T-cell (primary cell): ENCODE results near the gene DDX50. TPM values are rescaled to one million over a fixed set of nuclear protein-coding genes. Genes with fewer than 3 reads are reported as not detected.

Source experiments
- ATAC-seq, 4 experiments: fragments of 200-7000 bp in 3 of 4; fragments of 150-1000 bp in 1 of 4; cut with Tn5 transposase; replicated peaks in 1 of 4; 1 replicate in 3 of 4; 2 replicates in 1 of 4; pipeline ENCODE4 v1.10.0; 2021; ENCODE audit warnings: moderate library complexity in 3 of 4, mild to moderate bottlenecking in 2 of 4, moderate number of reproducible peaks in 1 of 4
- CTCF ChIA-PET, 2 donors: fragments of 300-600 bp; sonication (Branson Sonifier 250); formaldehyde crosslinking; loops; one replicate each; lab custom pipeline; 2022; ENCODE audit warnings: antibody characterized with exemption in 2 of 2; lab: Charles Lee
- POLR2A ChIA-PET, 2 donors: fragments of 300-600 bp; sonication (Branson Sonifier 250); formaldehyde crosslinking; loops; one replicate each; lab custom pipeline; 2022; ENCODE audit warnings: antibody characterized with exemption in 2 of 2; lab: Charles Lee
- DNase-seq, 35 experiments: peaks; one replicate each; pipeline versions ENCODE4 v3.0.0 to v3.0.0-alpha.2; 2013 to 2023
- H3K27ac ChIP-seq: one replicate; pipeline ENCODE4 v1.5.1; 2013; ENCODE audit warnings: low read length
- H3K27me3 ChIP-seq, 2 experiments: replicated peaks in 1 of 2; 1 replicate in 1 of 2; 2 replicates in 1 of 2; pipeline versions ENCODE4 v1.6.1 to v1.7.0; 2013; ENCODE audit warnings: low read length in 1 of 2, mixed read lengths in 1 of 2; ENCODE audit not compliant: control insufficient read depth in 2 of 2, insufficient read depth in 2 of 2; ENCODE audit errors: extremely low read depth in 1 of 2
- H3K36me3 ChIP-seq, 2 donors: 1 replicate in 1 of 2; 2 replicates in 1 of 2; pipeline versions ENCODE4 v1.6.1 to v1.7.0; 2013; ENCODE audit warnings: low read length in 1 of 2; ENCODE audit not compliant: control insufficient read depth in 2 of 2, insufficient read depth in 1 of 2; ENCODE audit errors: extremely low read depth in 1 of 2
- H3K4me1 ChIP-seq, 2 experiments: 1 replicate in 1 of 2; 2 replicates in 1 of 2; pipeline versions ENCODE4 v1.6.1 to v1.7.0; 2013; ENCODE audit warnings: low read length in 2 of 2, mixed read lengths in 1 of 2; ENCODE audit not compliant: insufficient read depth in 2 of 2, control insufficient read depth in 1 of 2; ENCODE audit errors: extremely low read depth in 1 of 2
- H3K4me3 ChIP-seq, 2 donors: 1 replicate in 1 of 2; 2 replicates in 1 of 2; pipeline versions ENCODE4 v1.5.1 to v1.7.0; 2013; ENCODE audit warnings: mild to moderate bottlenecking in 2 of 2, low read length in 1 of 2, moderate library complexity in 1 of 2; ENCODE audit not compliant: control insufficient read depth in 1 of 2; ENCODE audit errors: extremely low read depth in 1 of 2
- H3K9me3 ChIP-seq: 2 replicates; pipeline ENCODE4 v1.7.0; 2013
- H3K27ac Mint-ChIP-seq, 2 donors: one replicate each; pipeline ENCODE4 v1.8.0; 2020 to 2021; ENCODE audit warnings: mild to moderate bottlenecking in 2 of 2, mixed read lengths in 2 of 2
- H3K27me3 Mint-ChIP-seq, 2 donors: one replicate each; pipeline ENCODE4 v1.8.0; 2021 to 2022; ENCODE audit warnings: mixed read lengths in 2 of 2
- H3K36me3 Mint-ChIP-seq: one replicate; pipeline ENCODE4 v1.8.0; 2021; ENCODE audit warnings: mixed read lengths
- H3K4me1 Mint-ChIP-seq, 3 donors: one replicate each; pipeline ENCODE4 v1.8.0; 2020 to 2022; ENCODE audit warnings: mixed read lengths in 3 of 3, mild to moderate bottlenecking in 1 of 3
- H3K4me3 Mint-ChIP-seq, 3 donors: one replicate each; pipeline ENCODE4 v1.8.0; 2020 to 2022; ENCODE audit warnings: mild to moderate bottlenecking in 3 of 3, mixed read lengths in 3 of 3, moderate library complexity in 3 of 3
- H3K9me3 Mint-ChIP-seq, 3 donors: one replicate each; pipeline ENCODE4 v1.8.0; 2020 to 2022; ENCODE audit warnings: mixed read lengths in 3 of 3
- WGBS: methylation state at CpG from one replicate; pipeline ENCODE4 v1.1.5; 2013; ENCODE audit warnings: missing lambda C conversion rate; ENCODE audit not compliant: insufficient coverage; 5-methylcytosine and 5-hydroxymethylcytosine counted together
- total RNA-seq, 35 experiments: library from RNA in 6 of 35; stranded (reverse) in 6 of 35; fragments of 120-200 nt in 1 of 35; gene quantifications; one replicate each; pipeline versions ENCODE4 v1.2.1 to v1.2.4 and lab custom pipeline; 2013 to 2026

DDX50 gene
- total RNA-seq, 5 donors from 2014 or later (not counting 1 experiment from before 2014, with no cell fraction given) = 31.0 to 42.3 (median 40.8) TPM

GRCh38 chr10:68897336-68897741 is 3.8 kb upstream of the DDX50 start:
- Mint-ChIP-seq H3K27ac (no peak overlapping the region), H3K36me3 (no peaks in the 10 kb centered on the region), H3K4me1 (peaks cover 15 to 22% (median 16%) of the 10 kb centered on the region in 3 donors), H3K4me3 (no peak overlapping the region), H3K9me3 (no peaks in the 10 kb centered on the region), H3K27me3 (peaks cover 0 to 2% of the 10 kb centered on the region in 2 donors)
- no peaks in the 10 kb centered on the region for H3K9me3 ChIP-seq
- no peaks in the 10 kb centered on the region for H3K36me3 ChIP-seq
- ChIA-PET CTCF (interaction anchor here (0.6 to 1.2 kb wide), 5 partner anchors 28 to 922 kb away, joined by 3 read pairs; no protein-coding TSS in a partner anchor), POLR2A (interaction anchor here in 1 of 2 donors (0.6 kb wide), 1 partner anchor 998 kb away, joined by 3 read pairs; no protein-coding TSS in a partner anchor)
- DNase-seq = peak in 19 of 35 experiments; percentile 3 to 68 (median 13)
- H3K27me3 ChIP-seq = no peaks in the 10 kb centered on the region
- ATAC-seq = no peak
- no CpG with 5 or more reads among the region's 3 CpGs for WGBS
- no peak overlapping the region for H3K4me3 ChIP-seq
- H3K27ac ChIP-seq = no peak overlapping the region
- H3K4me1 ChIP-seq = peaks cover 4 to 17% of the 10 kb centered on the region in 2 experiments

DNA sequence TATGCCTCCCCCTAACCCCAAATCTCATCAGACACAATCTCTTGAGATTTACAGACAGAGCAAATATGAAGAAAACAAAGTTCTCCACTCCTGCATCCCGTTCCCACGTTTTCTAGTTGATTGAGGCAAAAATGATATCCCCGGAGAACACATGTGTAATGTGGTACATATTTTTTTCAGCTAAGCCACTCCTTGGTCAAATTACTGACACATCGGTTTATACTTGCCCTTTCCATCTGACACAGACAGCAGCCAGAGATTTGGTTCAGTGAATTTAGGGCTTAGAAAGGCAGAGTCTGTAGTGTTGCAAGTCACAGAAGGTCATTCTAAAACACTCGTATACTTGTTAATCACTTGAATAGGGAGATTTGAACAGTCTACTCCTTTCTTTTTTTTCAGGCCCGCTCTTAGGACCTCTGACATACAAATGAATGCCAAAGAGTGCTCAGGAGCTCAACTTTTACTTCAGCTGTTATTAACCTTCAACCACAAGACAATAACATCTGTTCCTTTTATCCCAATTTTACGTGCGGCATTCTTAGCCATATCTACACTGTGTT is 1.8 kb upstream of the DDX50 start:
- Mint-ChIP-seq H3K27me3 (no peaks in the 10 kb centered on the region), H3K9me3 (no peaks in the 10 kb centered on the region), H3K27ac (peak overlapping the region in 1 of 2 donors; percentile 18), H3K36me3 (peaks cover 5% of the 10 kb centered on the region), H3K4me3 (peak overlapping the region; percentile 2 to 97 (median 18)), H3K4me1 (peaks cover 31 to 38% (median 32%) of the 10 kb centered on the region in 3 donors)
- Histone ChIP-seq H3K36me3 (no peaks in the 10 kb centered on the region), H3K4me1 (peaks cover 9 to 34% of the 10 kb centered on the region in 2 experiments), H3K27ac (no peak overlapping the region), H3K9me3 (no peaks in the 10 kb centered on the region), H3K4me3 (no peak overlapping the region), H3K27me3 (no peaks in the 10 kb centered on the region)
- ATAC-seq = no peak
- POLR2A ChIA-PET = interaction anchor here in 1 of 2 donors (0.6 to 0.7 kb wide), 2 partner anchors 296 to 360 kb away, joined by 3 read pairs; no protein-coding TSS in a partner anchor
- WGBS = 100% methylated on average over 1 of the region's 8 CpGs
- no peak for DNase-seq
- CTCF ChIA-PET = no interaction called here

GRCh38 chr10:68900427-68901104 is 549 bp upstream of the DDX50 start:
- H3K36me3 Mint-ChIP-seq = peaks cover 7% of the 10 kb centered on the region
- Histone ChIP-seq H3K27ac (peak overlapping the region; percentile 100), H3K9me3 (no peaks in the 10 kb centered on the region), H3K27me3 (no peaks in the 10 kb centered on the region), H3K36me3 (no peaks in the 10 kb centered on the region), H3K4me1 (peaks cover 11 to 37% of the 10 kb centered on the region in 2 experiments), H3K4me3 (peak overlapping the region; percentile 86 to 100)
- peak overlapping the region; percentile 97 to 99 (median 98) for H3K4me3 Mint-ChIP-seq
- no peaks in the 10 kb centered on the region for H3K27me3 Mint-ChIP-seq
- DNase-seq = no peak
- peaks cover 39 to 50% (median 44%) of the 10 kb centered on the region in 3 donors for H3K4me1 Mint-ChIP-seq
- peak overlapping the region; percentile 99 for H3K27ac Mint-ChIP-seq
- 4% methylated on average over 33 of the region's 40 CpGs for WGBS
- no peaks in the 10 kb centered on the region for H3K9me3 Mint-ChIP-seq
- POLR2A ChIA-PET = interaction anchor here (0.5 to 0.8 kb wide), 4 partner anchors 25 to 1051 kb away, joined by 5 to 8 read pairs (median 7); no protein-coding TSS in a partner anchor
- CTCF ChIA-PET = interaction anchor here (0.6 to 1.1 kb wide), 4 partner anchors 53 to 508 kb away, joined by 3 to 6 read pairs (median 4); partner anchors contain the start of gene STOX1 (in 1 of the 2)
- ATAC-seq = peak in 3 of 4 experiments; percentile 56 to 62 (median 58)

GRCh38 chr10:68902382-68902781 is 1.3 kb downstream of the DDX50 start:
- DNase-seq = no peak
- H3K36me3 Mint-ChIP-seq = peaks cover 19% of the 10 kb centered on the region
- peak overlapping the region in 1 of 2 donors; percentile 36 for H3K27ac Mint-ChIP-seq
- no CpG with 5 or more reads among the region's 5 CpGs for WGBS
- H3K4me1 Mint-ChIP-seq = peaks cover 53 to 61% (median 55%) of the 10 kb centered on the region in 3 donors
- no peaks in the 10 kb centered on the region for H3K9me3 Mint-ChIP-seq
- CTCF ChIA-PET = no interaction called here
- Histone ChIP-seq H3K9me3 (no peaks in the 10 kb centered on the region), H3K4me1 (peaks cover 11 to 37% of the 10 kb centered on the region in 2 experiments), H3K27me3 (no peaks in the 10 kb centered on the region), H3K27ac (no peak overlapping the region), H3K36me3 (peaks cover 0 to 10% of the 10 kb centered on the region in 2 donors), H3K4me3 (peak overlapping the region in 1 of 2 donors; percentile 100)
- no peak for ATAC-seq
- no peaks in the 10 kb centered on the region for H3K27me3 Mint-ChIP-seq
- POLR2A ChIA-PET = interaction anchor here in 1 of 2 donors (0.6 kb wide), 2 partner anchors 31 to 279 kb away, joined by 3 to 4 read pairs; no protein-coding TSS in a partner anchor
- H3K4me3 Mint-ChIP-seq = peak overlapping the region; percentile 97 to 99 (median 98)

GRCh38 chr10:68924593-68924992 is 23.5 kb downstream of the DDX50 start:
- DNase-seq = no peak
- Mint-ChIP-seq H3K4me3 (no peak overlapping the region), H3K9me3 (no peaks in the 10 kb centered on the region), H3K36me3 (peaks cover 32% of the 10 kb centered on the region), H3K27me3 (no peaks in the 10 kb centered on the region), H3K4me1 (peaks cover 5 to 15% (median 11%) of the 10 kb centered on the region in 3 donors), H3K27ac (peak overlapping the region in 1 of 2 donors; percentile 61)
- H3K9me3 ChIP-seq = no peaks in the 10 kb centered on the region
- peaks cover 0 to 40% of the 10 kb centered on the region in 2 donors for H3K36me3 ChIP-seq
- no peaks in the 10 kb centered on the region for H3K27me3 ChIP-seq
- no peak overlapping the region for H3K4me3 ChIP-seq
- ATAC-seq = no peak
- ChIA-PET CTCF (interaction anchor here in 1 of 2 donors (0.6 kb wide), 1 partner anchor 124 kb away, joined by 4 read pairs; no protein-coding TSS in a partner anchor), POLR2A (interaction anchor here in 1 of 2 donors (0.6 kb wide), 1 partner anchor 46 kb away, joined by 4 read pairs; no protein-coding TSS in a partner anchor)
- no peak overlapping the region for H3K27ac ChIP-seq
- H3K4me1 ChIP-seq = no peaks in the 10 kb centered on the region

GRCh38 chr10:68925489-68925888 is 24.4 kb downstream of the DDX50 start:
- 100% methylated on average over 4 of the region's 4 CpGs for WGBS
- H3K4me1 Mint-ChIP-seq = peaks cover 9 to 14% (median 13%) of the 10 kb centered on the region in 3 donors
- H3K27me3 ChIP-seq = no peaks in the 10 kb centered on the region
- ChIA-PET CTCF (interaction anchor here in 1 of 2 donors (0.5 to 0.6 kb wide), 2 partner anchors 28 to 71 kb away, joined by 3 read pairs; no protein-coding TSS in a partner anchor), POLR2A (no interaction called here)
- H3K36me3 Mint-ChIP-seq = peaks cover 33% of the 10 kb centered on the region
- no peak for DNase-seq
- no peak for ATAC-seq
- no peaks in the 10 kb centered on the region for H3K27me3 Mint-ChIP-seq
- H3K4me3 ChIP-seq = no peak overlapping the region
- no peak overlapping the region for H3K4me3 Mint-ChIP-seq
- no peaks in the 10 kb centered on the region for H3K9me3 Mint-ChIP-seq
- no peak overlapping the region for H3K27ac ChIP-seq
- H3K9me3 ChIP-seq = no peaks in the 10 kb centered on the region
- H3K4me1 ChIP-seq = no peaks in the 10 kb centered on the region
- H3K27ac Mint-ChIP-seq = no peak overlapping the region
- peaks cover 0 to 35% of the 10 kb centered on the region in 2 donors for H3K36me3 ChIP-seq
